DMS114 treated with DMSO at 0.1 percent for 48 hours (cell line): ENCODE results near the gene NAGLU.

ENCODE experiments used
- DNase-seq: peaks from one replicate; lab custom pipeline; 2025; ENCODE audit not compliant: unreplicated experiment; lab: John Stamatoyannopoulos, UW

NAGLU gene

DNA sequence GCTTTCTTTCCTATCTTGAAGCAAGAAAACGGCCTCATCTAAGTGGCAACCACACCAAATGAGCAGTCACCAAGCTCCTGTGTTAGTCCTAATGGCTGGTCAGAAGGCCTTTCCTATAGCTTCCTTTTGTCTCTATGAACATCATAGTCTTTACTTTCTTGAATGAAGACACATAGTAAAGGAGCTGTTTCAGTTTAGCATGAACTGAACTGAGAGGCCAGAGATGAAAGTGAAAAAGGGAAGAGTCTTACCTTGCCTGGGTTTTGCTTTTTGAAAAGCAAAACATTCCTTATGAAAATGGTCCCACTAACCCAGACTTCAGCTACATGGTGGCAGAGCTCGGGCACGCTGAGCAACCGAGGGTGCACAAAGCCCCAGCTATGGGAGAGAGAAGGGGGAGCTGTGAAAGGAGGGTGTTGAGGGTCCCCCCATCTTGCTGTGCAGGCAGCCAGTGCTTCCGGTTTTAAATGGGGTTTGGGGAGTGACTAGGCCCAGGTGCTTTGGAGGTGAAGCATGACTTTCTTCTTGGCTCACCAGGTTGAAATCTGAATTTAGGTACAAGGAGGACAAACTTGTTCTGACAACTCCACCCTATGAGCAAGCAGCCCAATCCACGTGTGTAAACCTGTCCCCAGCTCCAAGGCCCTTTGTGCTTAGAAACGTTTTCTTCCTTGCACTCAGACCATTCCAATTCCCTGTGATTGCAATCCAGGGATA lies 50.6 kb downstream of the NAGLU start:
- no peak for DNase-seq

DNA sequence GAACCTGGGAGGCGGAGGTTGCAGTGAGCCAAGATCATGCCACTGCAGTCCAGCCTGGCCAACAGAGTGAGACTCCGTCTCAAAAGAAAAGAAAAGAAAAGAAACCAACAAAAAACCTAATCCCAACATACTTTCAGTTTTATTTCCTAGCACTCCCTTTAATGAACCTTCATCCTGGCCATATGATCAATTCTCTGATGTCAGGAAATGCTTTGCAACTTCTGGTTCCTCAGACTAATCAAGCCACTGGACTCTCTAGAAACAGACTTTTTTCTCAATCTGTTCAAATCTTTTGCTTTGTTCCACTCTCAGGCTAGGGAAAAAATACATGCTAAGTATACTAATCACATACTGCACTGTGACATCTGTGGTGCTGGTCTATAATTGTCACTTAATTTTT lies 54.8 kb downstream of the NAGLU start:
- DNase-seq: no peak

DNA sequence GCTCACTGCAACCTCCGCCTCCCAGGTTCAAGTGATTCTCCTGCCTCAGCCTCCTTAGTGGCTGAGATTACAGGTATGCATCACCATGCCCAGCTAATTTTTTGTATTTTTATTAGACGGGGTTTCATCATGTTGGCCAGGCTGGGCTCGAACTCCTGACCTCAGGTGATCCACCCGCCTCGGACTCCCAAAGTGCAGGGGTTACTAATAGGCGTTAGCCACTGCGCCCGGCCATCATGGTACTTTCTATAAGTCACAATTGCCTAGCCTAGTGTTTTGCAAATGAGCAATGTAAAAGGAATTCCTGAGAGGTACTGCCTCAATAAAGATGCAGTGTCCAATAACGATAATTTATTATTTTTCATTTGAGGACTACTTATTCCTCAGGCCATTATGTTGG lies 55.4 kb downstream of the NAGLU start:
- no peak for DNase-seq
